HG02571 (cell line): ENCODE data around the gene JADE2.

ENCODE experiments used
- ATAC-seq: cut with Tn5 transposase; IDR thresholded peaks from one replicate; pipeline ENCODE4 v1.9.1; 2021; ENCODE audit warnings: mild to moderate bottlenecking, moderate library complexity; ENCODE audit not compliant: unreplicated experiment

JADE2 gene

DNA sequence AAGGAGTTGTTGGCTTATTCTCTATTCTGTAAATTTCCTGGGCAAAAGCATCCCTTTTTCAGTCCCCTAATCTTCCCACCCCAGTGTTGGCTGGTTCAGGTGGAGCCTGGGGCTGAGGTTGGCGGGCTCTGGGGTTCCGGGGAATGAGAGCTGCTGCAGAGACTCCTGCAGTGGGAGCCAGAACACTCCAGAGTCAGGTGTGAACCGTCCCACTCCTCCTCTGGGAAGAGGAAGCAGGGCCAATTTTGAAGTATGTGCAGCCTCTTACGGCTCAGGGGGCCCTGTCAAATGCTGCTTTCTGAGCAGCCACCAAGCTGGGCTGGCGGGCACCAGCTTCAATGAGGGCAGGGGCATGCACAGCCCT is 42.8 kb downstream of the JADE2 start:
- no peak for ATAC-seq

DNA sequence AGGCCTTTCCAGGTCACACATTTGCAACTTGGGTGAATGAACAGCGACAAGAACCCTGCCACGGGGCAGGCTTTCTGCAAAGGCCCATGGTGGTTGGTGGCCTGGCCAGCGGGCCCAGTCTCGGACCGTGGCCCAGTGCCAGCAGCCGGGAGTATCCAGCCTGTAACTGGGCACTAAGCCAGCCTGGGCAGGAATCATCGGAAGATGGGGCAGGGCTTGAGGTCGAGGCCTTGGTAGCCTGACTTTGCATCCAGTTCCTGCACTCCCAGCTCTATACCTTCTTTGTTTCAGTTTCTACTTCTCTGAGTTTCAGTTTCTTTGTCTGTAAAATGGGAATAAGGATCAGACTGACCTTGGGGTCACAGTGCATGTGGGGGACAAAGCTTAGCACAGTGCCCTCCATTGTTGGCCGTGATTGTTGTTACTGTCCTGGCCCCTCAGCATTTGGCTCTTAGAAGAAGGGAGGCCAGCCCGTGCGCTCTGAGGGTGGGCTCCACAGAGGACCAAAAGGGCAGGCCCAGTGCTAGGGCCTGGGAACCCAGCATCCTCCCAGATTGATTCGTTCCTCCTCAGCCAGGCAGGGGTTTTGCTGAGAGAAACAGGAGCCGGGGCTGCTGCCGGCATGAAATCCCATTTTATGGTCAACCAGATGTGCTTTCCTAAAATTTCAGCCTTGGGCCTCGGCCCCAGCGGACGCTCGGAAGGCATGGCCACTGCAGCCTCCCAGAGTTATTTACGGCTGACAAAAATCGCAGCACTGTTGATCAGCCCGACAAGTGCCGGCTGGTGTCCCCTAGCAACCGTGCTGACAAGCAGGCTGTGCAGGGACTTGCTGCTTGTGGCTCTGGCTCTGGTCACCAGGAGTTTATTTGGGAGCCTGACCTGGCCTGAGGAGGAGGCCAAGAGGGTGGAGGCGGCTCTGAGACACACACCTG is 43.6 kb downstream of the JADE2 start:
- no peak for ATAC-seq

DNA sequence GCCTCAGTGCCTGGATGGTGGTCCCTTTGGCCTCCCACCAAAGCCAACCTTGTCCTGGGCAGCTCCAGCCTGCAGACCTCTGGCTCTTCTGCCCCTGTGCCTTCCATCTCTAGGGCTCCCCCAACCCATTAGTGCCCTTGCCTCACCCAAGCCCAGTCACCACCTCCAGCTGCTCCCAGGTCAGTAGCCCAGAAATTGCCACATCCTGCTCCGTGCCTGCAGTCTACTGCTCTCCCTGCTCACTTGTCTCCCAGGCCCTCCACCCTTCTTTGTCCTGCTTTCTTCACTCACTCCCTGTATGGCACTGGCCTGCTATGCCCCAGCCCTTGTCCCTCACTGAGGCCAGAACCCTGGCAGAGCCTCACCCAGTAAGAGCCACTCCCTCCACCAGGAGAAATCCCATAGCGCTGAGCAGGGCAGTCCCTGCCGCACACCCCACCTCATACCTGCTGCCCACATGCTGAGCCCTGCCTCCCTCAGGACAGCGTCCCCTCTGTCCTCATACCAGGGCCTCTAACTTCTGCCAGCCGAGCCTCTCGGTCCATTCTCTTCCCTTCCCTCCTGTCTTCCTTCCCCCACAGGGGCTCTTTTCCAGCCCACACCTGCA is 44.4 kb downstream of the JADE2 start:
- ATAC-seq = no peak

DNA sequence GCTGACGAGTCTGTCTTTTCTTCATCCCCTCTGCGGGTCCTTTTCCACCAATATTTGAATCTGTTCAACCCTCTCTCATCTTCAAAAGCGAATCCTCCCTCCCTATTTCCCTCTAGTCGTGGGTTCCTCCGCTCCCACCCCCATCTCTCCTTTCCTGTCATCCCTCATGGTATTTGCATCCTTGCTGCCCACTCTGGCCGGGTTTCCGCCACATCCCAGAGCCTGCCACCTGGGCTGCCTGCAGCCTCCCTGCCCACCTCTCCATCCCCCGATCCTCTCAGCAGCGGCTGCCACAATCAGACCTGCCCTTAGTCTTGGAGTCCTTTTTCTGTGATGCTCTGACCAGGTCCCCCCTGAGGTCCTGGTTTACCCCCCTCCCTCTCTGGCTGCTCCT is 44.9 kb downstream of the JADE2 start:
- no peak for ATAC-seq

DNA sequence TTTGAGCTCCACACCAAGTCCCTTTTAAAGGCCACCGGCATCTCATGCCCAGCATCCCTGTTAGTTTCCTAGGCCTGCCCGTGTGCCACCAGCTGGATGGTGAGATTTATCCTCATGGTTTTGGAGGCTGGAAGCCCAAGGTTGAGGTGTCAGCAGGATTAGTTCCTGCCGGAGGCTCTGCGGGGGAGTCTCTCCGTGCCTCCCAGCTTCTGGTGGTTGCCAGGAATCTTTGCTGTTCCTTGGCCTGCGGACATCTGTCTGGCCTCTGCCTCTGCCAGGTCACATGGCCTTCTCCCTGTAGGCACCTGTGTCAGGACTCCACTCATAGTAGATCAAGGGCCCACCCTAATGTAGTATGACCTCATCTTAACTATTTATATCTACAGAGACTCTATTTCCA is 45.4 kb downstream of the JADE2 start:
- ATAC-seq = no peak

DNA sequence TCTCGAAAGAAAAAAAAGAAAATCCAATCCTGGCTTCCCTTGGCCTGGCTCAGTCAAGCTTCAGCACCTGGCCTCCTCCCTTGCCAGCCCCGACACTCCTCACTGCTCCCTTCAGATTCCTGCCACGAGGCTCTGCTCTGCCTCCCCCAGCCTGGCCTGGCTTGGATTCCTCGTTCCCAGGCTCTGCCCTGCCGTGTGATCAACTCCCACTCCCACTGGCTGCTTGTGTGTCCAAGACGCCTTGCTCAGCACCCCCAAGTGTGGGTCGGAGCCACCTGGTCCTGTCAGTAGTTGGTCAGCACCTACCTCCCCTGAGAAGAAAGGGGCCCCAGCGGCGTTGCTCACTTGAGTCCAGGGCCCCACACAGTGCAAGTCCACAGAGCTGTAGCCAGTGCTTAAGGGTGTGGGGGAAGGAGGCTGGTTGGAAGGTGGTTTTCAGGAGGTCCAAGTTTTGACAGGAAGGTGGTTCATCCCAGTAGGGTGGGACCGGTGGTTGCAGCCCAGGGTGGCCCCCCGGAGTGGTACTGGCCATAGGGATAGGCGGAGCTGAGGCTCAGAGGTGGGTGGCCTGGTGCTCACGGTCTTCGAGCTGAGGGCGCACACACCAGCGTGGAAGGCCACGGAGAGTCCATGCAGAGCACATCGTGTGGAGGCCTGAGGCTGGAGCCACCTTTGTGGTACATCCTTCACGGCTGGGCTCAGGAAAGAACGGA is 46.4 kb downstream of the JADE2 start:
- no peak for ATAC-seq

DNA sequence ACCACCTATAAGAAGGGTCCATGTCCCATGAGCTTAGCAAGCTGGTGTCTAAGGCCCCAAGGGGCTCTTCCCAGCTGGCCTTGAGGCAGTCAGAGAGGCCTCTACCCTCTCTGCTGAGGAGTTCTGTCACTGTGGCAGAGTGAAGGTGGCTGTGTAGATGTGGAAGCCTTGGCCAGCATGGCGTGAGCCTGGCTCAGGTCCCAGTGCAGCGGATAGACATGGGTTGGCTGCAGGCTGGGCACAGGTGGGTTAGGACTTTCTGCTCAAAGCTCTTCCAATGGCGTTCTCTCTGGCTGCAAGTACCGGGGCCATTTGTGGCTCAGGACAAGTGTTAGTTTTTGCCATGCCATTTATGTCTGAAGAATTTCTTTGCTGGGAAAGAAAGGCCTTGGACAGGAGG is 47.3 kb downstream of the JADE2 start:
- no peak for ATAC-seq

DNA sequence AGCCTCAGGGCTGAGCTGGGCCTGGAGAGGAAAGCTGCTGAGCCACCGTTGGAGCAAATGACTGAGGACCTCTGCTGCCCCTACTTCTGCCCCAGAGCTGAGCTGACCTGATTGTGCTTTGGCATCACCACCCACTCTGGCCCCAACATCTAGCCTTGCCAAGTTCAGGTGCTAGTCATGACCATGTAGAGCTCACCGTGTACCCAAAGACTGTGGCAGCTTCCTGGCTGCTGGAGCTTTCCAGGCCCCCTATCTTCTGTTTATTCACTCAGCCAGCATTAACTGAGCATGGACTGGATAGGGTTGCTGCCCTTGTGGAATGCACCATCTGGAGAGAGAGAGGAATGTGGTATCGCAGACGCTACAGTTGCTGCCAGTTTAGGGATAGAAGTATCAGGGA is 49.1 kb downstream of the JADE2 start:
- no peak for ATAC-seq

DNA sequence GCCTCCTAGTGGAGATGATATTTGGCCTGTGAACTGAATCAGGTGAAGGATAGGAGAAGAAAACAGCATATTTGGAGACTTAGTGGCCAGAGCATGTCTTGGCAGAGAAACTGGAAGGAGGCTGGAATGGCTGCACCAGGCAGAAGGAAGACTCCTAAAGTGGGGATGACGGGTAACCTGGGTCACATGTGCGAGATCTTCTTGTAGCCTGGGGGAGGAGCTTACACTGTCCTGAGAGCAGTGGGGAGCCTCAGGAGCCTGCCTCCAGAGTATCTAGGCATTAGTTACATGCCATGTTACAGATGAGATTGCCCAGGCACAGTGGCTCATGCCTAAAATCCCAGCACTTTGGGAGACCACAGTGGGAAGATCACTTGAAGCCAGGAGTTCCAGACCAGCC is 49.8 kb downstream of the JADE2 start:
- no peak for ATAC-seq

DNA sequence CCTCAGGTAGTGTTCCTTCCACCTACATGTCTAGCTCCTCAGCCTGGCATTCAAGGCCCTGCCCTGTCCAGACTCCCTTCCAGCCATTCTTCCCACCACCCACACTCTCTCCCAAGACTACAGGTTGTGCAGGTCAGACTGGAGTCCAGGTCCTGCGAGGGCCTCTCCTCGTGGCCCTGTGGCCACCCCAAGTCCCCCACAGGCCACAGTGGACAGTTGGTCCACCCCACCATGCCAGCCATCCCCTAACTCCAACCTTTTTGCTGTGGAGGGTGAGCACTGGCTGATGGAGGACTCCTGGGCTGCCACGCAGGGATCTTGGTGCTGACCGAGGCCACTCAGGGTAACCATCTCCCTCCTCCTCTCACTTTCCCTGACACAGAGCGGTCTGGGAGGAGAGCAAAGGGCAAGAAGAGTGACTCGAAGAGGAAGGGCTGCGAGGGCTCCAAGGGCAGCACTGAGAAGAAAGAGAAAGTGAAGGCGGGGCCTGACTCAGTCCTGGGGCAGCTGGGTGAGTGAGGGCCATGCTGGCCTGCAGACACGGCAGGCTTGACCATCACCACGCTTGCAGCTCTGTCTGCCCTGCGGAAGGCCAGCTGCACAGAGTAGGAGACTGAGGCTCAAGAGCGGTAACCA is 51.0 kb downstream of the JADE2 start:
- no peak for ATAC-seq

DNA sequence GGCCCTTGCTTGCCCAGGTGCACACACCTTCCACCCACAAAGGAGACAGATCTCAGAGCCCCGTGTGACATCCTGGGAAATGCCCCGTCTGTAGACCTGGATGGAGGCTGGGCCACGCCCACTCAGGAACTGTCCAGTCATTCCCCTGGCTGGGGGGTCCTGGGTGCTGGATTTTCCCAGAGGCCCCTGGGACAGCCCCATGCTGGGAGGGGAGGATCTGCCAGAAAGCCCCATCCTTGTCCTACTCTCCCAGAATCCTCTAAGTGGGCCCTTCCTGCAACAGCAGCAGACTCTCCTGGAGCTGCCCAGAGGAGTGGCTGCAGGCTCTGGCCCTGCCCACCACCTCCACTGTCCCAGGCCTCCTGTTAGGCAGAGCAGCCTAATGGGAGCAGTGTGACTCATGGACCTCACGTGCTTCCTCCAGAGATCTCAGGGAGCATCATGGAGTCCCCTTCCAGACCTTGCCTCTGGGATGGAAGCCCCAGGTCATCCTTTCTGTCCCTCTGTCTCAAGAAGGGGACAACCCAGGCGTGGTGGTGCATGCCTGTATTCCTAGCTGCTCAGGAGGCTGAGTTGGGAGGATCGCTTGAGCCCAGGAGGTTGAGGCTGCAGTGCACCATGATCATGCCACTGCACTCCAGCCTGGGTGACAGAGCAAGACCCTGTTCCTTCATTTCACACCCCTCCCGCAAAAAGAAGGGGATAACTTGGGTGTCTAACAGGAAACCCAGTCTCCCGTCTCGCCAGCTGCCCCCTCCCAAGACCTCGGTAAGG is 51.7 kb downstream of the JADE2 start:
- ATAC-seq = no peak

DNA sequence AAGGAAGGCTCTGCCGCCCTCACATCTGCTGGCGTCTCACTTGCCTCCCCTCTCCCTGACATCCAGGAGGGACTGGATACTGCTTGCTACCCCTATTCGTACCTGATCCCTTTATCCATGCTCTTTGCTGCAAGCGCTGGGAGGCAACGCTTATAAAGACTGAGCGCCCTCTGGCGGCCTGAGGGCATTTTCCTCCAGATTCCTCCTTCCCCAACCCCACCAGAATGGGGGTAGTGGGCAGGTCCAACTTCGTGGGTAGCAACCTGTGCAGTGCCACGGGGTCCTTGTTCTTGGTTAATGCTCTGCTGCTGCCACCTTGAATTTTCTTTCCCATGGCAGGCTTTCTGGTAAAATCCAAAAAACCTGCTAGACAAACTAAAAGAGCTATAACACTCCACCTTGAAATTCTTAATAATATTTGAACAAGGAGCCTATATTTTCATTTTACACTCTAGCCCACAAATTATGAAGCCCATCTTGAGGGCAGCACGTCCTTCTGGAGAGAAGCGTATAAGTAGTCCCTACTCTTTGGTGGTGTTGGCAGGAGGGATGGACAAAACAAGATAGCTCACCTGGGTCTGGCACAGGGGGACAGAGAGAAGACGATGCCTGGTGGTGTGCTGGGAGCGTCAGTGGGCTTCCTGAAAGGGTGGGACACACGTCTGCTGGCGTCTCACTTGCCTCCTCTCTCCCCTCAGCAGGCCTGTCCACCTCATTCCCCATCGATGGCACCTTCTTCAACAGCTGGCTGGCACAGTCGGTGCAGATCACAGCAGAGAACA is 52.5 kb downstream of the JADE2 start:
- no peak for ATAC-seq

DNA sequence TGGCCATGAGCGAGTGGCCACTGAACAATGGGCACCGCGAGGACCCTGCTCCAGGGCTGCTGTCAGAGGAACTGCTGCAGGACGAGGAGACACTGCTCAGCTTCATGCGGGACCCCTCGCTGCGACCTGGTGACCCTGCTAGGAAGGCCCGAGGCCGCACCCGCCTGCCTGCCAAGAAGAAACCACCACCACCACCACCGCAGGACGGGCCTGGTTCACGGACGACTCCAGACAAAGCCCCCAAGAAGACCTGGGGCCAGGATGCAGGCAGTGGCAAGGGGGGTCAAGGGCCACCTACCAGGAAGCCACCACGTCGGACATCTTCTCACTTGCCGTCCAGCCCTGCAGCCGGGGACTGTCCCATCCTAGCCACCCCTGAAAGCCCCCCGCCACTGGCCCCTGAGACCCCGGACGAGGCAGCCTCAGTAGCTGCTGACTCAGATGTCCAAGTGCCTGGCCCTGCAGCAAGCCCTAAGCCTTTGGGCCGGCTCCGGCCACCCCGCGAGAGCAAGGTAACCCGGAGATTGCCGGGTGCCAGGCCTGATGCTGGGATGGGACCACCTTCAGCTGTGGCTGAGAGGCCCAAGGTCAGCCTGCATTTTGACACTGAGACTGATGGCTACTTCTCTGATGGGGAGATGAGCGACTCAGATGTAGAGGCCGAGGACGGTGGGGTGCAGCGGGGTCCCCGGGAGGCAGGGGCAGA is 53.3 kb downstream of the JADE2 start:
- ATAC-seq = no peak

DNA sequence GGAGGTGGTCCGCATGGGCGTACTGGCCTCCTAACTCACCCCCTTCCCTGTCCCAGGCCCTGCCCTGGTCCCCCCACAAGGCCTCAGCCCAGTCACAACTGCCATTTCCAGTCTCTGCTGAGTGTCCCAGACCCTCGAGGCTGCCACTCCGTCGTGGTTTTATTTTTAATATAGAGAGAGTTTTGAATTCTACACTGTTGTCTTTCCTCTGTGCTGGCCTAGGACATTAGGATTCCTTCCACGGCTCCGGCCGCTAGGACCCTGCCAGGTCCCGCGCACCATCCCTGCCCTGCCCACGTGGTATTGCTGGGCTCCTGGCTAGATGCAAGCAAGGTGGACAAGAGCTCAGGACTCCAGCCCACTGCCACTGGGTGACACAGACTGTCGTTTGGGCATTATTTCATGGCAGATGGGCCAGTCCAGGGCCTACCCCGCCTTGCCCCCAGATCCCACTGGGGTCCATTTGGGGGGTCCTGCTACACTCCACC is 53.9 kb downstream of the JADE2 start:
- ATAC-seq = no peak

DNA sequence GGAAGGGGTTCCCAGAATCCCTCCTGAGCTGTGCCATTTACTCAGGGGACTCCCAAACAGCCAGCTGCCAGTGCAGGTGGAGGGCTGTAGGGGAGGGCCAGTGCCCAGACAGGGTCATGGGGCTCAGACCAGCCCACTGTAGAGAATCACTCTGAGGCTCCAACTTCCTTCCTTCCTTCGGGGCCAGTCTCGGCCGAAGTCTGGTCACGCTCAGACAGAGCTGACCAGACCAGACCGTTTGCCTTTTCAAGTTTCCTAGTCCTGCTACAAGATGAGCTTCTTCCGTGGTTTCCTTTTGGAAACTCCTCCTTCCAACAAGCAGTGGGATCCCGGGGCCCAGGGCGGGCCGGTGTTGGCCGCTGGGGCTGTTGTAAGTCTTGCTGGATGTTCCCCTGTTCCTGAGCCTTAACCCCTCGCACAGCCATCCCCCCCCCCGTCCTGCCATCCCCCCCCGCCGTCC is 54.6 kb downstream of the JADE2 start:
- ATAC-seq = no peak

DNA sequence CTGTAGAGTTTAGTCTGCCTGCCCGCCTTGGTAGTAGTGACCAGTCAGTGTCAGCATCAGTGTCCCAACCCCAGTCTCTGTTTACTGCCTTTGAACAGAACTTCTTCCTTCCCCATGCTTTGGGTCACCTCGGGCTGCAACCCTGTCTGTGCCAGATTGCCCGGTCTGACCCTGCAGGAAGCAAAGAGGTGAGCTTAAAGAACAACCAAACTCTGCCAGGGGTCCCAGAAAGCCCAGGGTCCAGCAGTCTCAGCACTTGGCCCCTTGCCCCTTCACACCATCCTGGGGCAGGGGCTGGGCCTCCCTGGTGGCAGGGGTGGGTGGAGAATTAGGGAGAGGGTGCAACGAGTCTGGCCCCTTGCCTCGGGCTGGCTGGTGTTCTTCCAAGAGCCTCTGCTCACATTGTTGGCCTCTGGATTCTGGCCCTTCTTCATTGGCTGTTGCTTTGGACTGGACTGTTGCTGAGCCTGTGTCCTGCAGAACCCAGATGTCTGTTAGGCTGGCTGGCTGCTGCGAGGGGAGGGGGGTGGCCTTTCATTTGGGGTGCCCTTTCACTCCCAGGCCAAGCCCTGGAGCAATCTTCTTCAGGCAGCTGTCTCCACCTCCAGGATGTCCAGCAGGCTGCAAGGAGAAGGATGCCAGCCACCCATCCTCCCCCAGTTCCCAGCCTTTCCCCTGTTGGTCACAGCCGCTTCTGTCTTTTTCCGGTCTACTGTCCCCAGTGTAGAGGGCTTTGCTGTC is 55.9 kb downstream of the JADE2 start:
- ATAC-seq = no peak

DNA sequence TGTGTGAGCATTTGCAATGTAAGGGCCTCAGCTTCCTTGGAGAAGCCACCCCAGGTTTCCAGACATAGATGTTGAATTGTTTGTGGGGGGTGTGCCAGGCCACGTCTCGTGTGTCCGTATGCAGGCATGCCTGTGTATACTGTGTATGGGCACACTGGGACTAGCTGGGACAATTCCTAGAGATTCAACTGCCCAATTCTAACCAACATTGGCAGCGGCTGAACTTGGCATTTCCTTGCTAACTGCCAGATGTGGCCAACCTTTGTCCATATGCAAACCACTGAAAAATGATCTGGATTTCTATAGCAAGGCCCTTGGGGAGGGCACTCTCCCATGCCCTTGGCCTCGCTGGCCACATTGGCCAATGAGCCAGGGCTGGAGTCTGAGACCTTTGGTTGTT is 56.8 kb downstream of the JADE2 start:
- no peak for ATAC-seq

DNA sequence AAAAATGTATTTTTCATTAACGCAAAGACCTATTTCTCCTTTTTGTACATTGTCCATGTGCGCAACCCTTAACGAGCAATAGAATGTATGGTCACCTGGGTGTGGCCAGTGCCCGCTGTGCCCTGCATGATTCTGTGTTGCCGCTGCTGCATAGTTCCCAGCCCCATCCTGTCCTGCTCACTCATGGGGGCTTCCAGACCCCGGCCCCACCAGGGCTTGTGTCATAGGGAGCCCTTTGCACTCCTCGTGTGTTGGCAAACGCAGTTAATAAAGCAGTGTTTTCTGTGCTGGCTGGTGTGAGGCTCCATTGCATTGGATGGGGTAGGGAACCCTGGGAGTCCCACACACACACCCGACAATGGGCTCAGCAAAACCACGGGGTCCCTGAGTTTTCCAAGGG is 57.5 kb downstream of the JADE2 start:
- ATAC-seq = no peak
